HUES64 (cell line): Measurements from ENCODE around the gene COL4A4.

Experiments
- H3K27ac ChIP-seq: 2 replicates; pipeline ENCODE4 v1.7.0; 2013; ENCODE audit warnings: low read depth, low read length, inconsistent platforms
- H3K27me3 ChIP-seq: 2 replicates; pipeline ENCODE4 v1.6.1; 2013; ENCODE audit warnings: mild to moderate bottlenecking, low read length; ENCODE audit not compliant: insufficient read depth
- H3K36me3 ChIP-seq: 2 replicates; pipeline ENCODE4 v1.6.1; 2013; ENCODE audit warnings: mild to moderate bottlenecking, low read length; ENCODE audit not compliant: insufficient read depth
- H3K4me1 ChIP-seq: 2 replicates; pipeline ENCODE4 v1.6.1; 2013; ENCODE audit warnings: mild to moderate bottlenecking, low read length, moderate library complexity; ENCODE audit not compliant: insufficient read depth
- H3K4me3 ChIP-seq: 2 replicates; pipeline ENCODE4 v1.5.1; 2013; ENCODE audit warnings: mild to moderate bottlenecking, low read length, moderate library complexity
- H3K9ac ChIP-seq: 2 replicates; pipeline ENCODE4 v1.6.1; 2013; ENCODE audit warnings: mild to moderate bottlenecking, low read depth, low read length
- H3K9me3 ChIP-seq: 2 replicates; pipeline ENCODE4 v1.6.1; 2013; ENCODE audit warnings: low read depth, low read length; ENCODE audit not compliant: insufficient read depth
- WGBS: fragments of 150-250, 120-280 bp; methylation state at CpG from one replicate; pipeline ENCODE4 v1.1.7; 2013; ENCODE audit warnings: missing lambda C conversion rate; 5-methylcytosine and 5-hydroxymethylcytosine counted together

COL4A4 gene

DNA sequence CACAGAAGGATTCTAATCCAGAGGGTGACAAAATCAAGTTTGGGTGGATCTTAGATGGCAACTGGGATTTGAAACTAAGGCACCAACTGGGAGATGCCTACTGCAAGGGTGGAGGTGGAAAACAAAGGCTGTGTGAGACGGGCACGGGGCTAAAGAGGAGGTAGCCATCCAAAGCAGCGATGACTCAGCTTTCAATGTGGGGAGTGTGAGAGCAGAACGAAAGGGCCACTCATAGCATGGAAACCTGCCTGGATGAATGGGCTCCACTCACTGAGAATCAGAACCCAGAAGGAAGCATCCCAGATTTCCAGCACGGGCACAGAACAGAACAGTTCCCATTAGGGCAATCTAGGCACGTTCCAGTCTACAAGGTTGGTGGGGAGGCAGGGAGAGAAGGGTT is 159.5 kb downstream of the COL4A4 start:
- H3K9me3 ChIP-seq, result no peaks in the 10 kb centered on the region
- WGBS, result 92% methylated on average over 6 of the region's 6 CpGs
- no peak overlapping the region for H3K27ac ChIP-seq
- no peak overlapping the region for H3K4me3 ChIP-seq
- H3K4me1 ChIP-seq, result no peaks in the 10 kb centered on the region; the same call in 1 of the 2 replicates
- no peak overlapping the region for H3K9ac ChIP-seq
- no peaks in the 10 kb centered on the region for H3K27me3 ChIP-seq
- peaks cover 3% of the 10 kb centered on the region; the same call in 1 of the 2 replicates for H3K36me3 ChIP-seq

DNA sequence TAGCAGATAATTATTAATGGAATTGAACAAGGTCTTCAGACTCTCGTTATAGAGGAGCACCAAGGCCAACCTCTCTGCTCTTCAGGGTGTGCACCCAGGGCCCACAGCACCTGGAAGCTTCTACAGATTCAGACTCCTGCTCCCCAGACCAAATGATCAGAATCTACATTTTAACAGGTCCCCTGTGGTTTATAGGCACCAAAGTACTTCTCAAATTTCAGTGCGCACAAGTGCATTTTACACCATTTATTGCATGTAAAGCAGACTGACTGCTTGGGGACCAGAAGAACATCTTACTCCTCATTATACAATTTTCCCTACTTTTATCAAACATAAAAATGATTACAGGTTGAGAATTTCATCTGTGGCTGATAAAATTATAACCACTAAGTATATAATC is 163.9 kb downstream of the COL4A4 start:
- Histone ChIP-seq H3K9ac (no peak overlapping the region), H3K9me3 (no peaks in the 10 kb centered on the region), H3K4me3 (no peak overlapping the region), H3K4me1 (no peaks in the 10 kb centered on the region), H3K27me3 (no peaks in the 10 kb centered on the region), H3K36me3 (peaks cover 3% of the 10 kb centered on the region; the same call in 1 of the 2 replicates), H3K27ac (no peak overlapping the region)
- WGBS, result 100% methylated on average over 2 of the region's 2 CpGs

DNA sequence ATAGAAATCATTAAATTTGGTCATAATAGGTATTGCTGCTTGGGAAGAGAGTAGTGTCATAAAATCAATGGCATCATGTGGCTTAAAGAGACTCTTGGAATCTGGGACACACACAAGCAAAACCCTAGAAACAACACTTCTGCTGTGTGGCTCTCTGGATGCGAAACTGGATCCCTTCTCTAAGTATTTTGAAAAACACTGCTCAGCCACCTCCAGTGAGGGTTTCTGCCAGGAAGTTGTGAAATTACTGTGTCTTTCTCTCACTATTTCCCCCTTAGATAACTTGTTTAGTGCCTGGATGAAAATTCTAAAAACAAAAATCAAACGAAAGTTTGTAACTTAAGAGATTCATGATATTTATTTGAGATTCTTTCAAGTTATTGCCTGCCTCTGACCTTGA is 164.3 kb downstream of the COL4A4 start:
- Histone ChIP-seq H3K9me3 (no peaks in the 10 kb centered on the region), H3K4me1 (no peaks in the 10 kb centered on the region), H3K27ac (no peak overlapping the region), H3K27me3 (no peaks in the 10 kb centered on the region), H3K4me3 (no peak overlapping the region), H3K9ac (no peak overlapping the region), H3K36me3 (peaks cover 3% of the 10 kb centered on the region; the same call in 1 of the 2 replicates)
- 91% methylated on average over 1 of the region's 2 CpGs for WGBS

DNA sequence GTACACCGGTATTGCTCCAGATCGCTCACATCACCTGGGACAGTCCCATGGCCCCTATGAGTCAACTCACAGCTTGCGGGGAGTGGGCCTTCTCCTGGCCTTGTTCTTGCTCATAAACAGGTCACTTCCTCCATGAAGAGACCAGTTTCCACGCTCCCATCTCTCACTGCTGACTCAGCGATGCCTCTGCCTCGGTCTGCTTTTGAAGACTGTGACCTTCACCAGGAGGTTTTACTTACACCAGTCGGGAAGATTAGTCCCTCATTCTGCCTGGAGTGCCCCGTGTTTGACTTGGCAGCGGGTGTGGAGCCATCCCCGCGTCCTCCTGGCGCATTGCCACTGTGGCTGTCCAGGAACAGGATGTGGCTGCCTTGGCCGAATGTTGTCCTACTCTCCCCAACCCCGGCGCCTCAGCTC is 168.4 kb downstream of the COL4A4 start:
- H3K27me3 ChIP-seq, result no peaks in the 10 kb centered on the region
- no peaks in the 10 kb centered on the region for H3K4me1 ChIP-seq
- no peaks in the 10 kb centered on the region for H3K9me3 ChIP-seq
- no peak overlapping the region for H3K27ac ChIP-seq
- no peak overlapping the region for H3K9ac ChIP-seq
- H3K4me3 ChIP-seq, result no peak overlapping the region
- 95% methylated on average over 15 of the region's 15 CpGs for WGBS
- peaks cover 3% of the 10 kb centered on the region; the same call in 1 of the 2 replicates for H3K36me3 ChIP-seq

DNA sequence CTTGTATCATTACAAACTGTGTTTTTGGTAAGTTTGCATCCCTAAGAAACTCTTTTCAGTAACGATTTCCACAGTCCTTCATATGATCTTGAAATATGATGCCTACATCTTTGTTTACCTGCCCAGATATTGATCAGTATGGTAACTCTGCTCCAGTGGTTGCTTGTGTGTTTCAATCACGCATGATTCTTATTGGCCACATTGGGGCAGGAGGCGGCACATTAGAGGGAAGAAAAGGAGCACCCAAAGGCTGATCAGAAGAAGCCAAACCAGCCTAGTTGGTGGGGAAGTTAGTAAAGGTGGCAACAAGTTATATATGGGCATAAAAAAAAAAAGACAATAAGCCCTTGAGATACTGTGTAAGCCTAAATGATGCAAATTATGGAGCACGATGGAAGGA is 169.2 kb downstream of the COL4A4 start:
- H3K27me3 ChIP-seq, result no peaks in the 10 kb centered on the region

DNA sequence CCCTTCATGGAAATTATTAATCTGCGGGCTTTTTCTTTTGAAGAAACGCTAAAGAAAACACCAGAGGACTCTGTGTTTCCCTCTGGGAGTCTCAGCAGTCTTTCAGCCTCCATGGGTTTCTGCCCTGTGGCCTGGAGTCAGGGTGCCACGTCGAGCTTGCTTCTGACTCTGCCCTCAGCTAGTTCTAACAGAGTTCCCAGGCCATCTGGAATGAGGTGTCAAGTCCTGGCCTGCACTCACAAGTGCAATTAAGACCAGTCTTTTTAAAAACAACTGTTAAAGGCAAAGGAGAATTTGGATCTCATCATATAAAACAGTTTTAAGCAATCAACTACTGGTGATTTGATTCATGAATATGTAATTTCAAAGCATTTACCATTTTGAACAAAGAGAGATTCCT is 170.8 kb downstream of the COL4A4 start:
- H3K4me1 ChIP-seq, result no peaks in the 10 kb centered on the region
- WGBS, result 91% methylated on average over 4 of the region's 4 CpGs
- no peaks in the 10 kb centered on the region for H3K27me3 ChIP-seq
- H3K9me3 ChIP-seq, result no peaks in the 10 kb centered on the region
- no peak overlapping the region for H3K9ac ChIP-seq
- H3K27ac ChIP-seq, result no peak overlapping the region
- H3K4me3 ChIP-seq, result no peak overlapping the region
- H3K36me3 ChIP-seq, result no peaks in the 10 kb centered on the region

More for the DNA sequence above, 169.2 kb downstream of the COL4A4 start:
- no peak overlapping the region for H3K27ac ChIP-seq
- H3K4me1 ChIP-seq, result no peaks in the 10 kb centered on the region
- WGBS, result 90% methylated on average over 4 of the region's 4 CpGs
- no peaks in the 10 kb centered on the region for H3K36me3 ChIP-seq
- no peaks in the 10 kb centered on the region for H3K9me3 ChIP-seq
- H3K9ac ChIP-seq, result no peak overlapping the region
- no peak overlapping the region for H3K4me3 ChIP-seq

DNA sequence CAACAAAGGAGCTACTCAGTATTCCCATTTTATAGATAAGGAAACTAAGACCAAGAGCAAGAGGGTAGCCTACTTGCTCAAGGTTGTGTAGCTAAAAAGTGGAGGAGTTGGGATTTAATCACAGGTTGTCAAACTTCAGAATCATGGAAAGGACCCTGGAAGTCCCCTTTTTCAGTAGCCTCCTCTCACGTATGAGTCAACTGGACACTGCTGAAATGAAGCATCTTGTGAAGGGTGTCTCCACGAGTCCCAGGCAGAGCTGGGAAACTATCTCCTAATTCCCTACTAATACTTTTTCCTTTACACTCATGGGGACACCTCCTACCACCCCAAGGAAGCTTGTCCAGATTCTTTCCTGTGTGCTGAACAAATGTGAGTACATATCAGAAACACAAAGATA is 172.3 kb downstream of the COL4A4 start:
- no peaks in the 10 kb centered on the region for H3K27me3 ChIP-seq
- no peak overlapping the region for H3K9ac ChIP-seq
- no peak overlapping the region for H3K27ac ChIP-seq
- 92% methylated on average over 2 of the region's 2 CpGs for WGBS
- no peak overlapping the region for H3K4me3 ChIP-seq
- H3K36me3 ChIP-seq, result no peaks in the 10 kb centered on the region
- no peaks in the 10 kb centered on the region for H3K9me3 ChIP-seq
- H3K4me1 ChIP-seq, result no peaks in the 10 kb centered on the region

DNA sequence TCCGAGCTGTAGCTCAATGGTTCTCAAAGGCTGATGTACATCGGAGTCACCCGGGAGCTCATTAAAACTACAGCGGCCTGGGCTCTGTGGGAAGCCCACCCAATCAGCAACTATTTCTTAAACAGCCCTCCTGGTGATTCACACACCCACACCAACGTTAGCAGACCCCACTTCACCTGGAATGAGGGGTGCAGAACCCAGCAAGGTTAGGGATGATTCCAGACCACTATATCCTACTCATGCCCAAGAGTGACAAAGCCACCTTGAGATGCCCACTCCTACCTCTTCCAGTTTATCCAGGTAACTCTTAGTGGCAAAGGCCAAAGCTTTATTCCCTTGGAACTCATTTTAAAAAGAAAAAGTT is 178.4 kb downstream of the COL4A4 start:
- Histone ChIP-seq H3K9ac (no peak overlapping the region), H3K36me3 (no peaks in the 10 kb centered on the region), H3K4me3 (no peak overlapping the region), H3K9me3 (no peaks in the 10 kb centered on the region), H3K27ac (no peak overlapping the region), H3K4me1 (peaks cover 6% of the 10 kb centered on the region; the same call in 1 of the 2 replicates), H3K27me3 (no peaks in the 10 kb centered on the region)
- 89% methylated on average over 5 of the region's 5 CpGs for WGBS

DNA sequence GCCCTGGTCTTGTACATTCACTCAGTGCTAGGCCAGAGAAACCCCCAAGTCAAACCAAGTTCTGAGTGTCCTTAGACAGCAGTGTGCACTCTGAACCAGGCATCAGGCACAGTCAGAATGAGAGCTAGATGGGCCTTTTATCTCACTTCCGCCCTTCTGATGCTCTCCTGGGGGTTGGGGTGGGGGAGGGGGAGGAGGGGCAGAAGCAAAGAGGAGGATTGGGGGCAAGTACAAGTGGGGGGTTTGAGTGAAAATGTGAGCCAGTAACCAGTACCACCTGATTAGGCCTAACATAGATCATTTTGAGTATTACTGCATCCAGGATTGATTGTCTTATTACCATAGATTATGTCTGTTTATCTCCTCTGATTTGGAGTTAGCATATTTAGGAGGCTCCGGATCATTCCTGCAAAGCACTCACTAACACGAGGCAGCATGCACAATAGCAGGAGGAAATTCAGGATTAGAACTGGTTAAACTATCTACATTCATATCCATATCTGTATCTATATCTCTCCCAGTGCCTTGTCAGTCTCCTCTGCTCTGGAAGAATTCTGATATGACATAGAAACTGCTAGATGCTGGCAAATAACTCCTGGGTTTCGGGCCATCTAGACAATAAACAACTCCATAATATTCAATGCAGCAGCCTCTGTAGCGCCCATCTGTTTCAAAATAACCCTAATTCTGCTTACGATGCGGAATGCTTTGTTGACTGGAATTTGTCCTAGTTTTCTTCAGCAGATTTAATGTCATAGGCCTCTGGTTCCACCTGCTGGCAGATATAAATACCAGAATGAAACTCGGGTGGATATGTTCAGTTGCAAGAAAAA is 179.0 kb downstream of the COL4A4 start:
- no peaks in the 10 kb centered on the region for H3K9me3 ChIP-seq
- H3K9ac ChIP-seq, result no peak overlapping the region
- H3K27me3 ChIP-seq, result no peaks in the 10 kb centered on the region
- no peak overlapping the region for H3K4me3 ChIP-seq
- peaks cover 6% of the 10 kb centered on the region; the same call in 1 of the 2 replicates for H3K4me1 ChIP-seq
- no peaks in the 10 kb centered on the region for H3K36me3 ChIP-seq
- WGBS, result 72% methylated on average over 8 of the region's 8 CpGs
- H3K27ac ChIP-seq, result no peak overlapping the region

DNA sequence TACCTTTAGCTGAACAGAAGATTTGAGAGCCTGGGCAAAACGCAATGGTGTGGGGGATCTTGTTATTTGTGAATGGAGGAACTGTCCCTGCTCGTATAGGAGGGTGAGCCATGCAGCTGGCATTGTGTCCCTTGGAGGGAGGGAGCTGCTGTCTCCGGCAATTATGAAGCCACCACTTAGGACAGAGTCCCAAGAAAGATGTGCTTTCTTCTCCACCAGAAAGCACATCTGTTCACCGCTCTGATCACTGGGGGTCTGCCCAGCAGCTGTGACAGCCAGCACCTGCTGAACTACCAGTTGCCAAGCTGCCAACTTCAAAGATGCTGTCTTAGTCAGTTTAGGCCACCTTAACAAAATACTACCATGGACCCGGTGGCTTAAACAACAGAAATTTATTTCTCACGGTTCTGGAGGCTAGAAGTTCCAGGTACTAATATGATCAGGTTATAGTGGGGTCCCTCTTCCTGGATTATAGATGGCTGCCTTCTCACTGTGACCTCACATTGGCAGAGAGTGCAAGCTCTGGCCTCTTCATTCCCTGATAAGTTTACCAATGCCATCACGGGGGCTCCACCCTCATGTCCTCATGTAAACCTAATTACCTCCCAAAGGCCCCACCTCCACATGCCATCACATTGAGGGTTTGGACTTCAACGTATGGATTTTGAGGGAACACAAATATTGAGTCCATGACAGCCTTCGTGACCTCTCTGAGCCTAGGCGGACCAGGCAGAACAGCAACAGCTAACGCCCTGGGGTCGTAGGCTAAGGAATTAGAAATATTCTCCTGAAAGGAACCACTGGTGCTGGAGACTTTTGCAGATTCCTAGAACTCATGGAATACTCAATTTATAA is 179.9 kb downstream of the COL4A4 start:
- no peak overlapping the region for H3K4me3 ChIP-seq
- H3K9ac ChIP-seq, result no peak overlapping the region
- H3K4me1 ChIP-seq, result peaks cover 7% of the 10 kb centered on the region; the same call in 1 of the 2 replicates
- H3K27ac ChIP-seq, result no peak overlapping the region
- no peaks in the 10 kb centered on the region for H3K36me3 ChIP-seq
- WGBS, result 90% methylated on average over 12 of the region's 12 CpGs
- no peaks in the 10 kb centered on the region for H3K27me3 ChIP-seq
- no peaks in the 10 kb centered on the region for H3K9me3 ChIP-seq

DNA sequence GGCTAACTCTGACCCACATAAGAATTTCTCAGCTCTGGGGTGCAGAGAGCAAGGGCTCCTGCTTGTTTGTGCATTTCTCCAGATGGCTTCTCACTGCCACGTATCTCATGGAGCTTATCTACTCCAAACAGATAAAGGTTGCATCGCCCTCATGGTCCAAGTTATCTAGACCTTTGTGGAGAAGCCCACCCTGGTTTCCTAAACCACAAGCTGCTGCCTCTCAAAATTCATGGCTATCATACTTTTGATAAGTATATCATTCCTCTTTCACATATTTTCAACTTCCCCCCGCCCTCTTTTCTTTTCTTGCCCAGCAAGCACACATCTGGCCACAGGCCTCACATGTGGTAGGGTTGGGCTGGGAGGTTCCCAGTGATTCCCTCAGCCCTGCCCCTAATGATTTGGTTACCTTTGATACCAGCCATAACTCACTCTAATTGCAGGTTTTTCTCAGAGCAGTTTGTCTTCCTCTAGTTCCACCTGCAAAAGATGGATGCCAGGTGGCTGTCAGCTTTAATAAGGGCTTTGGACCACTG is 182.1 kb downstream of the COL4A4 start:
- Histone ChIP-seq H3K27ac (no peak overlapping the region), H3K36me3 (no peaks in the 10 kb centered on the region), H3K4me3 (no peak overlapping the region), H3K9me3 (no peaks in the 10 kb centered on the region), H3K4me1 (peaks cover 16% of the 10 kb centered on the region), H3K9ac (no peak overlapping the region), H3K27me3 (no peaks in the 10 kb centered on the region)
- 91% methylated on average over 3 of the region's 3 CpGs for WGBS
